KMS-11 (cell line): Measurements from ENCODE around the gene ADGRD1.

ENCODE experiments used
- H2AFZ ChIP-seq: fragments of 200-600 bp; sonication (generic); 2 replicates; pipeline ENCODE4 v1.6.1; 2016; ENCODE audit warnings: antibody characterized with exemption, mixed run types, low read depth
- H3K27ac ChIP-seq: fragments of 200-600 bp; sonication (generic); 2 replicates; pipeline ENCODE4 v1.6.1; 2016; ENCODE audit warnings: mild to moderate bottlenecking, mixed run types
- H3K27me3 ChIP-seq: fragments of 200-600 bp; sonication (generic); 2 replicates; pipeline ENCODE4 v1.6.1; 2017; ENCODE audit warnings: mild to moderate bottlenecking, low read depth, mixed run types, moderate library complexity; ENCODE audit not compliant: insufficient read depth
- H3K36me3 ChIP-seq: fragments of 200-600 bp; sonication (generic); 2 replicates; pipeline ENCODE4 v1.6.1; 2017; ENCODE audit warnings: mild to moderate bottlenecking, mixed run types; ENCODE audit not compliant: insufficient read depth
- H3K4me1 ChIP-seq: fragments of 200-600 bp; sonication (generic); 2 replicates; pipeline ENCODE4 v1.6.1; 2016; ENCODE audit warnings: mild to moderate bottlenecking, low read depth, mixed run types; ENCODE audit not compliant: poor library complexity, severe bottlenecking
- H3K4me2 ChIP-seq: fragments of 200-600 bp; sonication (generic); 2 replicates; pipeline ENCODE4 v1.7.0; 2016; ENCODE audit warnings: mild to moderate bottlenecking, mixed run types
- H3K4me3 ChIP-seq: fragments of 200-600 bp; sonication (generic); IDR thresholded peaks from 2 replicates; pipeline ENCODE4 v1.6.1; 2017; ENCODE audit warnings: low read depth, low read length, mixed read lengths; ENCODE audit not compliant: insufficient read depth
- H3K79me2 ChIP-seq: fragments of 200-600 bp; sonication (generic); 2 replicates; pipeline ENCODE4 v1.6.1; 2016; ENCODE audit warnings: low read depth, mixed run types; ENCODE audit not compliant: insufficient read depth
- H3K9ac ChIP-seq: fragments of 200-600 bp; sonication (generic); 2 replicates; pipeline ENCODE4 v1.6.1; 2016; ENCODE audit warnings: mild to moderate bottlenecking, mixed run types
- H4K20me1 ChIP-seq: fragments of 200-600 bp; sonication (generic); 2 replicates; pipeline ENCODE4 v1.6.1; 2016; ENCODE audit warnings: mild to moderate bottlenecking, mixed run types; ENCODE audit not compliant: insufficient read depth
- CTCF ChIP-seq: fragments of 200-600 bp; sonication (generic); conservative IDR thresholded peaks from 2 replicates; pipeline ENCODE4 v1.6.1; 2017; ENCODE audit warnings: low read depth, mild to moderate bottlenecking, antibody characterized with exemption, low read length, moderate library complexity, mixed read lengths

The ADGRD1 gene

GRCh38 chr12:130948751-130949150, 5.0 kb upstream of the ADGRD1 start:
- H3K27me3 ChIP-seq: no peaks in the 10 kb centered on the region
- H2AFZ ChIP-seq: no peak overlapping the region

GRCh38 chr12:130949806-130950205, 3.9 kb upstream of the ADGRD1 start:
- Histone ChIP-seq H3K79me2 (no peaks in the 10 kb centered on the region), H3K36me3 (no peaks in the 10 kb centered on the region), H4K20me1 (no peaks in the 10 kb centered on the region), H3K4me2 (no peak overlapping the region), H3K27me3 (no peaks in the 10 kb centered on the region), H3K27ac (no peak overlapping the region), H3K4me1 (no peaks in the 10 kb centered on the region), H3K4me3 (no peak overlapping the region), H3K9ac (no peak overlapping the region), H2AFZ (no peak overlapping the region)
- TF ChIP-seq CTCF: no peak

More at GRCh38 chr12:130948751-130949150, 5.0 kb upstream of the ADGRD1 start:
- no peak overlapping the region for H3K4me3 ChIP-seq
- no peaks in the 10 kb centered on the region for H3K36me3 ChIP-seq
- no peak for TF ChIP-seq CTCF
- no peaks in the 10 kb centered on the region for H3K4me1 ChIP-seq
- H3K27ac ChIP-seq: no peak overlapping the region
- no peak overlapping the region for H3K9ac ChIP-seq
- H3K4me2 ChIP-seq: no peak overlapping the region
- H3K79me2 ChIP-seq: no peaks in the 10 kb centered on the region
- H4K20me1 ChIP-seq: no peaks in the 10 kb centered on the region

GRCh38 chr12:130951636-130952035, 2.1 kb upstream of the ADGRD1 start:
- Histone ChIP-seq H3K79me2 (no peaks in the 10 kb centered on the region), H3K36me3 (no peaks in the 10 kb centered on the region), H3K27me3 (no peaks in the 10 kb centered on the region), H3K27ac (no peak overlapping the region), H3K4me1 (no peaks in the 10 kb centered on the region), H3K4me2 (no peak overlapping the region), H2AFZ (no peak overlapping the region), H4K20me1 (no peaks in the 10 kb centered on the region), H3K4me3 (no peak overlapping the region), H3K9ac (no peak overlapping the region)
- TF ChIP-seq CTCF: no peak

- Histone ChIP-seq H3K4me1 (no peaks in the 10 kb centered on the region), H3K27ac (no peak overlapping the region), H2AFZ (no peak overlapping the region), H3K27me3 (no peaks in the 10 kb centered on the region), H3K9ac (no peak overlapping the region), H4K20me1 (no peaks in the 10 kb centered on the region), H3K79me2 (no peaks in the 10 kb centered on the region), H3K4me2 (no peak overlapping the region), H3K36me3 (no peaks in the 10 kb centered on the region), H3K4me3 (no peak overlapping the region)
- TF ChIP-seq CTCF: no peak
These were observed 1.3 kb upstream of the ADGRD1 start for GRCh38 chr12:130952171-130952954.
